ENCODE data around the gene KIF5A.
A peak's percentile ranks its signal among the peaks of the same experiment; 100 is the strongest.

KIF5A gene

GRCh38 chr12:57603324-57603723 is 53.5 kb downstream of the KIF5A start:
- Histone ChIP-seq H3K4me1 (ENCODE audit: control insufficient read depth, insufficient read depth, low read length, poor library complexity, severe bottlenecking) (peaks cover 15% of the 10 kb centered on the region), H3K9me3 (ENCODE audit: control insufficient read depth, low read length) (no peaks in the 10 kb centered on the region), H3K27ac (ENCODE audit: low read depth, low read length, severe bottlenecking) (no peak overlapping the region), H3K4me3 (ENCODE audit: extremely low read depth, insufficient read depth, low read length, poor library complexity, severe bottlenecking) (no peak overlapping the region), H3K36me3 (ENCODE audit: control insufficient read depth, insufficient read depth, low read length) (peaks cover 13% of the 10 kb centered on the region)
- WGBS, 2 experiments (ENCODE audit: insufficient coverage in 2 of 2) = 70 to 100% methylated on average over 2 of the region's 2 CpGs

DNA sequence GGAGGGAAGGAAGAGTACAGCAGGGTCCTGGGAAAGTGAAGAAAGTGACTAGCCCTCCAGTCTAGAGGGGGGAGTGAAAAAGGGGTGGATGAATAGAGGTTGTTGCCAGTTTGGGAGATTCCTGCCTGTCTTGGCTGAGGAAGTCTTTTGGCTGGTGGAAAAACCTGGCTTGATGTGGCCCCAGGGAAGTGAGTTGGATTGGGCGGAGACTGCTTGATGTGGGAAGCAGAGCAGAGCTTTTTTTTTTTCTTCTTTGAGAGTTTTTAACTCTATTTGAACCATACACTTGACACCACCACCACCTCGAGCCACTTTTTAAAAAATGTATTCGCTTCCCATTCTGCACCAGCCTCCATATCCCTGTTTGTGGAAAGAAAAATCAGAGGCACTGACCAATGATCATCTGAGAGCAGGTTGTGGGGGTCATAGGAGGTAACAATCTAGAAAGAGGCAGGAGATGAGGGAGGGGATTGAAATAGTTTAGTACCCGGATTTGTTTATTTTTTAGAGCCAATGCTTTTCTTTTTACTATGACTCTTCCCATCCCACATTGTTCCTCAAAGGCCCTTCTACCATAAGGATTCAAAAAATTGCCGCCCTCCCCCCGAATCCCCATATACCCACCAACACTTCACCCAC is 54.1 kb downstream of the KIF5A start:
- H3K27ac ChIP-seq (ENCODE audit: low read depth, low read length, severe bottlenecking) = no peak overlapping the region
- peak overlapping the region; percentile 53 for H3K4me3 ChIP-seq (ENCODE audit: extremely low read depth, insufficient read depth, low read length, poor library complexity, severe bottlenecking)
- H3K4me1 ChIP-seq (ENCODE audit: control insufficient read depth, insufficient read depth, low read length, poor library complexity, severe bottlenecking) = peaks cover 15% of the 10 kb centered on the region
- no peaks in the 10 kb centered on the region for H3K9me3 ChIP-seq (ENCODE audit: control insufficient read depth, low read length)
- 60% methylated on average over 1 of the region's 6 CpGs; no CpG with 5 or more reads in 1 of the 2 experiments for WGBS, 2 experiments (ENCODE audit: insufficient coverage in 2 of 2)
- H3K36me3 ChIP-seq (ENCODE audit: control insufficient read depth, insufficient read depth, low read length) = peaks cover 13% of the 10 kb centered on the region

- Histone ChIP-seq H3K9me3 (ENCODE audit: control insufficient read depth, low read length) (no peaks in the 10 kb centered on the region), H3K36me3 (ENCODE audit: control insufficient read depth, insufficient read depth, low read length) (peaks cover 9% of the 10 kb centered on the region), H3K4me3 (ENCODE audit: extremely low read depth, insufficient read depth, low read length, poor library complexity, severe bottlenecking) (peak within 1 kb of the TSS; percentile 53), H3K4me1 (ENCODE audit: control insufficient read depth, insufficient read depth, low read length, poor library complexity, severe bottlenecking) (peaks cover 15% of the 10 kb centered on the region), H3K27ac (ENCODE audit: low read depth, low read length, severe bottlenecking) (peak within 1 kb of the TSS; percentile 45)
- WGBS, 2 experiments (ENCODE audit: insufficient coverage in 2 of 2) = 47% methylated on average over 2 of the region's 36 CpGs; no CpG with 5 or more reads in 1 of the 2 experiments
These were observed 54.7 kb downstream of the KIF5A start, which contains the start of gene DTX3 for GRCh38 chr12:57604454-57604991. TSS of gene DTX3 (plus strand) at chr12:57604824. CDS start at chr12:57606518, 1,694 bp downstream.

GRCh38 chr12:57604992-57605810 is 55.4 kb downstream of the KIF5A start:
- peaks cover 8% of the 10 kb centered on the region for H3K36me3 ChIP-seq (ENCODE audit: control insufficient read depth, insufficient read depth, low read length)
- H3K4me3 ChIP-seq (ENCODE audit: extremely low read depth, insufficient read depth, low read length, poor library complexity, severe bottlenecking) = peak overlapping the region; percentile 53
- peak overlapping the region; percentile 45 for H3K27ac ChIP-seq (ENCODE audit: low read depth, low read length, severe bottlenecking)
- no peaks in the 10 kb centered on the region for H3K9me3 ChIP-seq (ENCODE audit: control insufficient read depth, low read length)
- WGBS, 2 experiments (ENCODE audit: insufficient coverage in 2 of 2) = 11% methylated on average over 10 to 17 of the region's 25 CpGs
- peaks cover 20% of the 10 kb centered on the region for H3K4me1 ChIP-seq (ENCODE audit: control insufficient read depth, insufficient read depth, low read length, poor library complexity, severe bottlenecking)

- WGBS, 2 experiments (ENCODE audit: insufficient coverage in 2 of 2) = 61 to 86% methylated on average over 3 of the region's 4 CpGs
- Histone ChIP-seq H3K4me3 (ENCODE audit: extremely low read depth, insufficient read depth, low read length, poor library complexity, severe bottlenecking) (no peak overlapping the region), H3K36me3 (ENCODE audit: control insufficient read depth, insufficient read depth, low read length) (peaks cover 8% of the 10 kb centered on the region), H3K27ac (ENCODE audit: low read depth, low read length, severe bottlenecking) (no peak overlapping the region), H3K9me3 (ENCODE audit: control insufficient read depth, low read length) (no peaks in the 10 kb centered on the region), H3K4me1 (ENCODE audit: control insufficient read depth, insufficient read depth, low read length, poor library complexity, severe bottlenecking) (peaks cover 26% of the 10 kb centered on the region)
These were observed 56.0 kb downstream of the KIF5A start for GRCh38 chr12:57605811-57606311.

GRCh38 chr12:57606399-57606798 is 56.6 kb downstream of the KIF5A start:
- H3K36me3 ChIP-seq (ENCODE audit: control insufficient read depth, insufficient read depth, low read length) = peaks cover 8% of the 10 kb centered on the region
- peaks cover 28% of the 10 kb centered on the region for H3K4me1 ChIP-seq (ENCODE audit: control insufficient read depth, insufficient read depth, low read length, poor library complexity, severe bottlenecking)
- H3K27ac ChIP-seq (ENCODE audit: low read depth, low read length, severe bottlenecking) = no peak overlapping the region
- H3K9me3 ChIP-seq (ENCODE audit: control insufficient read depth, low read length) = no peaks in the 10 kb centered on the region
- H3K4me3 ChIP-seq (ENCODE audit: extremely low read depth, insufficient read depth, low read length, poor library complexity, severe bottlenecking) = no peak overlapping the region
- no CpG with 5 or more reads among the region's 2 CpGs for WGBS, 2 experiments (ENCODE audit: insufficient coverage in 2 of 2)

GRCh38 chr12:57606821-57607220 is 57.0 kb downstream of the KIF5A start:
- Histone ChIP-seq H3K4me3 (ENCODE audit: extremely low read depth, insufficient read depth, low read length, poor library complexity, severe bottlenecking) (no peak overlapping the region), H3K36me3 (ENCODE audit: control insufficient read depth, insufficient read depth, low read length) (peaks cover 8% of the 10 kb centered on the region), H3K27ac (ENCODE audit: low read depth, low read length, severe bottlenecking) (no peak overlapping the region), H3K4me1 (ENCODE audit: control insufficient read depth, insufficient read depth, low read length, poor library complexity, severe bottlenecking) (peaks cover 28% of the 10 kb centered on the region), H3K9me3 (ENCODE audit: control insufficient read depth, low read length) (no peaks in the 10 kb centered on the region)
- 94 to 95% methylated on average over 7 to 10 of the region's 11 CpGs for WGBS, 2 experiments (ENCODE audit: insufficient coverage in 2 of 2)

DNA sequence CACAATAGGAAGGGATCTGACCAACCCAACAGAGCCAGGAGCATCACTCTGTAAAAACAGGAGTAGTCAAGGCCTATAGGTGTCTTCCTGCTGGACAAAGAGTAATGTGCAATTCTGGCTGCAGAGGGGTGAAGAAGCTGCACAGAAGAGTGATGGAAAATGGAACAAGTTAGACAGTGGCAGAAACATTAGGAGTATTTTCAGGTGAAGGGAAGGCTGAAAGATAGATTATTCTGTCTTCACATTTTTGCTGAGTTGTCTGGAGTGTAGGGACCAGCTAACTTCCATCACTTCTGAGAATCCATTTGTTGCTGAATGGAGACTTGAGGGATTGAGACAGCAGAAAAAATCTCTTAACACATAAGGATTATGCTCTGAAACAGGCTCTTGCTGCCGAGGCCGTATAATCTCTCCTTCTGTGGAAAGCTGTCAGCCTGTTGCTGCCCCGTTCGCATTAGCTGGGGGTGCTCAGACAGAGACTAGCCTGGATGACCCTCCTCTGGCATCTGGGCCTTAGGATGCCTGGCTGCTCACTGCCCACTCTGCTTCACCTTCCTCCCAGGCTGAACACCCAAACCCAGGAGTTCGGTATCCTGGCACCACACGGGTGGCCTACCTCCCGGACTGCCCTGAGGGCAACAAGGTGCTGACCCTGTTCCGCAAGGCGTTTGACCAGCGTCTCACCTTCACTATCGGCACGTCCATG is 58.3 kb downstream of the KIF5A start:
- no peak overlapping the region for H3K27ac ChIP-seq (ENCODE audit: low read depth, low read length, severe bottlenecking)
- peaks cover 28% of the 10 kb centered on the region for H3K4me1 ChIP-seq (ENCODE audit: control insufficient read depth, insufficient read depth, low read length, poor library complexity, severe bottlenecking)
- H3K36me3 ChIP-seq (ENCODE audit: control insufficient read depth, insufficient read depth, low read length) = peaks cover 8% of the 10 kb centered on the region
- no peaks in the 10 kb centered on the region for H3K9me3 ChIP-seq (ENCODE audit: control insufficient read depth, low read length)
- no peak overlapping the region for H3K4me3 ChIP-seq (ENCODE audit: extremely low read depth, insufficient read depth, low read length, poor library complexity, severe bottlenecking)
- WGBS, 2 experiments (ENCODE audit: insufficient coverage in 2 of 2) = 95 to 98% methylated on average over 4 to 12 of the region's 12 CpGs

DNA sequence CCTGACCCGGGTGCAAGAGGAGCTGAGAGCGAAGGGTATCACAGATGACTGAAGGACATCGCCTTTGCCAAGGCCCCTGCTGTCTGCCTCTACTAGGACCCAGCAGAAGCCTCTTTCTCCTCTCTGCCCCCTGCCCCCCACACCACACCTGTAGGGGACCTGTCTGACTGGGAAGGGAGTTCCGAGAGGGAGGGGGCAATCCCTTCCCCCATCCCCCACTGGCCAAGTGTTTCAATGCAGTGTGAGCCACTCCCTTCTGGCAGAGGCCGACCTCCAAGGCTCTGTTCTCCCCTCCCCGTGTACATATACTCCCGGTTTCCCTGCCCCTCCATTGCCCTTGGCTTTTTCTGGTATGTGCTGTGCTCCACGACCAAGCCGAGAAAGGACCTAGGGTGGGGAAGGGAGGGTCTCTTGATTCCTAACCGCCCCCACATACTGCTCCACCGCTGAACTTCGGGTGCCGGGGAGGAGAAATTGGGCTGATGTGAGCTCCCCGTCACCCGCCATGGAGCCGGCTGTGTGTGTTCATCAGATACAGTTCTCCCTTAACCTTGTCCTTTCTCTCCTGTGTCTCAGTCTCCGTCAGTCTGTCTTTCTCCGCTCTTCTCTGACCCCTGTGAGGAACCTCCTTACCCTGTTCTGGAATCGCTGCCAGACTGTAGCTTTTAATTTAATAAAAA is 59.4 kb downstream of the KIF5A start:
- peaks cover 12% of the 10 kb centered on the region for H3K36me3 ChIP-seq (ENCODE audit: control insufficient read depth, insufficient read depth, low read length)
- H3K27ac ChIP-seq (ENCODE audit: low read depth, low read length, severe bottlenecking) = no peak overlapping the region
- WGBS, 2 experiments (ENCODE audit: insufficient coverage in 2 of 2) = 43 to 55% methylated on average over 7 to 12 of the region's 19 CpGs
- peaks cover 23% of the 10 kb centered on the region for H3K4me1 ChIP-seq (ENCODE audit: control insufficient read depth, insufficient read depth, low read length, poor library complexity, severe bottlenecking)
- no peaks in the 10 kb centered on the region for H3K9me3 ChIP-seq (ENCODE audit: control insufficient read depth, low read length)
- no peak overlapping the region for H3K4me3 ChIP-seq (ENCODE audit: extremely low read depth, insufficient read depth, low read length, poor library complexity, severe bottlenecking)
